ENCODE measurements around the gene PRRC2B. TPM values are rescaled to one million over a fixed set of nuclear protein-coding genes. Genes with fewer than 3 reads are reported as not detected.

Gene PRRC2B
- total and polyA plus RNA-seq, 2 of the 8 experiments (the other 6 are each of a cell fraction or from before 2014, with no cell fraction given), result 37.3 to 249 TPM

DNA sequence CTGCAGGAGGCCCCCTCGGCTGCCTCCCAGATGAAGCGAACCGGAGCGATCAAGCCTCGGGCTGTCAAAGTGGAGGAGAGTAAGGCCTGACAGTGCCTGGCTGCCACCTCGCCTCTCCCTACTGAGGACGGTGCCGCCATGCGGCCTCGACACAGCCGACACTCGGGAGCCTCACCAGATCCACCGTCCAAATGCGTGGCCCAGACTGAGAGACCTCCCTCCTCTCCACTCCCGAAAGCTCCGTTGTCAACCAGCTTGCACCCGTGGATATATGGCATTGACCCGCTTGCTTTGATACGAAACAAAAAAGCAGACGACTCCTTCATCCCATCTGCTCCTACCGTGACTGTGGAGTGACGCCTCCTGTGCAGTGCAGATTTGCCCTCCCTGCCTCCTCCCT is 101.9 kb downstream of the PRRC2B start (continued):
- TF ChIP-seq ZNF274 (IDR thresholded peaks at IDR 0.05; ENCODE audit: borderline replicate concordance, extremely low read depth, low read length) (no peak), SIRT6 (IDR thresholded peaks at IDR 0.05; ENCODE audit: low read length) (no peak), HDAC6 (IDR thresholded peaks at IDR 0.05; ENCODE audit: low read depth, low read length) (no peak)

Measured in H1 (cell line).